Activated CD8-positive, alpha-beta memory T cell treated with anti-CD3 and anti-CD28 coated beads for 4 hours (primary cell): Measurements from ENCODE around the gene RNU6-9.
"Not testable (repeated sequence)": the region's sequence is repeated elsewhere in the genome, so short reads cannot be mapped to it uniquely, and the experiment has no call there.

Experiments used
- DNase-seq, 2 donors: peaks; one replicate each; pipeline ENCODE4 v3.0.0-alpha.2; 2020; ENCODE audit warnings: low read depth in 2 of 2

The RNU6-9 gene

GRCh38 chr19:878751-879561, 14.3 kb upstream of the RNU6-9 start:
- DNase-seq = not testable (repeated sequence)

GRCh38 chr19:879711-880438, 13.4 kb upstream of the RNU6-9 start:
- no peak for DNase-seq

DNA sequence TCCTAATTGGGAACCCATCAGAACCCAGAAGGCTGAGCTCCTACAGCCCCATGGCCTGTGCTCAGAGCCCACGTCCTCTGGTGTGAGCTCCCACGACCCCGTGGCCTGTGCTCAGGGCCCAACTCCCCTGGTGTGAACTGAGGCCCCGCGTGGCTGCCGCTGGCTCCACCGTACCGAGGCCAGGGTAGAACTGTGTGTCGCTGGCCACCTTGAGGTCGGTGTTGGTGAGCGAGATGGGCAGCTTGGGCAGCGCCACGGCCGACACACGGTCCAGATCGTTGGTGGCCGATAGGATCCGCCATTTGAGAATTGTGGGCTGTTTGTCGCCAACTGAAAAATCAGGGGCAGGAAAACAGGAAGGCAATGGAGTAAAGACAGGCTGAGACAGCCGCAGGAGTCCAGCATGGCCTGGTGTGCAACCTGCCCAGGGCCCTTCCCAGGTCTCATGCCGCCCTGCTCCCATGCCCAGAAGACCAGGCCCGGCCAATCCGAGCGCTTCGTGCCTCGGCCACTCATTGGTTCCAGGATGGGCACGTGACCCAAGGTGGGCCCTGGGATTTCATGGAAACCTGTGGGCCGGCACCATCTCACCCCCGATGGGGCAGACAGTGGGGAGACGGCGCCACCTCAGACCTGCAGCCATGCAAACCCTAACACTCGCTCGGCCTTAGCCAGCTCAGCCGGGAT, 11.8 kb upstream of the RNU6-9 start:
- DNase-seq = no peak

DNA sequence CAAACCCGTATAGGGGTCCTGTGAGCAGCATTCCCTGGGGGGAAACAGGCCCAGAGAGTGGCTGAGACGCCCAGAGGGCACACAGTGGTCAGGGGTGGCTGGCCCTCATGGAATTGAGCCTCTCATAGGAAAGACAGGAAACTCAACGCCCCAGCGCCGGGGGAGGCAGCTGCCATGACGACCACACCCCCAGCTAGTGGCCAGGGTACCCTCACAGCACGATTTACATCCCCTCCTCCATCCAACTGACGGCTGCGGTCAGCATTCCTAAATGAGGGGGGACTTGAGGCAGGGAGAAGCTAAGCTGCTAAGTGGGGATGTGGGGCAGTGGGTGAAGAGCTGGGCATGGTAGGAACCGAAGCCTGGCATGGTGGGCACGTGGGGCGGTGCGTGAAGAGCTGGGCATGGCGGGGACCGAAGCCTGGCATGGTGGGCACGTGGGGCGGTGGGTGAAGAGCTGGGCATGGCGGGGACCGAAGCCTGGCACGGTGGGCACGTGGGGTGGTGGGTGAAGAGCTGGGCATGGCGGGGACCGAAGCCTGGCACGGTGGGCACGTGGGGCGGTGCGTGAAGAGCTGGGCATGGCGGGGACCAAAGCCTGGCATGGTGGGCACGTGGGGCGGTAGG, 10.3 kb upstream of the RNU6-9 start:
- no peak for DNase-seq

- DNase-seq = no peak
Observed at GRCh38 chr19:883661-884211, 9.5 kb upstream of the RNU6-9 start.

GRCh38 chr19:884420-885211, 8.7 kb upstream of the RNU6-9 start:
- no peak for DNase-seq

DNA sequence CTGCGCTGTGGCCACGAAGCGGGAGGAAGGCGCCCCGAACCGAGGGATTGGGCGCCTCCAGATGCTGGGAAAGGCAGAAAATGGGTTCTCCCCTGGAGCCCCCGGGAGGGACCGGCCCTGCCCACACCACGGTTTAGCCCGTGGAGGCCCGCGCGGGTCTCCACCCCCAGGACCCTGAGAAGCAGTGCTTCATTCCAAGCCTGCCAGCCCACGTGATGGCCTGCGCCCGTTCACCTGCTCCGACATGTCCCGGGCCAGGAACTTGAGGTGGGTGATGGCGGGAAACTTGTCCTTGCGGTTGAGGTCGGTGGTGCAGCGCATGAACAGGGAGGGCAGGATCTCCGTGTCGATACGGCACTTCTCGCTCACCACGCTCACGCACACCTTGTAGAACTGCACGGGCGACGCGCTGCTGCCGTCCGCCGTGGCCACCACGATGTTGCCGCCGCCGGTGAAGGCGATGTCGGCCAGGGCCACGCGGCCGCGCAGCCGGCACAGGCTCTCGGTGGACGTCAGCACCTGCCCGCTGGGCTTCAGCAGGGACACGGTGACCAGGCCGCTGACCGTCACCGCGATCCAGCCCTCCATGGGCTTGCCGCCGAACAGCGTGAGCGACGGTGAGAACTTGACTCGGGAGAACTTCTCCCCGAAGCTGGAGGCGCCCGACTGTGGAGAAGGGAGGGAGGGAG, 7.6 kb upstream of the RNU6-9 start:
- no peak for DNase-seq

GRCh38 chr19:887072-887471, 6.2 kb upstream of the RNU6-9 start:
- no peak for DNase-seq

GRCh38 chr19:887599-887998, 5.7 kb upstream of the RNU6-9 start:
- DNase-seq = no peak

- DNase-seq = no peak
Observed at GRCh38 chr19:888581-889385, 4.5 kb upstream of the RNU6-9 start.

- no peak for DNase-seq
Observed at GRCh38 chr19:889662-890295, 3.5 kb upstream of the RNU6-9 start.

DNA sequence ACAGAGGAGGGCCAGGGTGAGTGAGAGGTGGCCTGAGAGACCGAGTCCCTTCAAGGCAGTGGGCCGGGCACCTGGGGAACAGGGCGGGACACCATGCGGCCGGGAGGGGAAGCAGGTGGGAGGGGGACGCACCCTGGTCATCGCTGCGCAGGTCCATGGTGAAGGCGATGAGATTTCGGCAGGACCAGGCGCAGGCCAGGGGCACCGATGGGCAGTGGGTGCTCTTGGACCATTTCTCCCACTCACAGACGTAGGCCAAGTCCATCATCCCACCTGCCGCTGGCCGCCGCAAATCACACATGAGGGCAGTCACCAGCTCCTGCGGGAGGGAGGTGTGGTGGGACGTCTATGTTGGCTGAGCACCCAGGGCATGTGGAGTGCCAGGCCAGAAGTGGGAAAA, 2.5 kb upstream of the RNU6-9 start:
- DNase-seq = no peak

DNA sequence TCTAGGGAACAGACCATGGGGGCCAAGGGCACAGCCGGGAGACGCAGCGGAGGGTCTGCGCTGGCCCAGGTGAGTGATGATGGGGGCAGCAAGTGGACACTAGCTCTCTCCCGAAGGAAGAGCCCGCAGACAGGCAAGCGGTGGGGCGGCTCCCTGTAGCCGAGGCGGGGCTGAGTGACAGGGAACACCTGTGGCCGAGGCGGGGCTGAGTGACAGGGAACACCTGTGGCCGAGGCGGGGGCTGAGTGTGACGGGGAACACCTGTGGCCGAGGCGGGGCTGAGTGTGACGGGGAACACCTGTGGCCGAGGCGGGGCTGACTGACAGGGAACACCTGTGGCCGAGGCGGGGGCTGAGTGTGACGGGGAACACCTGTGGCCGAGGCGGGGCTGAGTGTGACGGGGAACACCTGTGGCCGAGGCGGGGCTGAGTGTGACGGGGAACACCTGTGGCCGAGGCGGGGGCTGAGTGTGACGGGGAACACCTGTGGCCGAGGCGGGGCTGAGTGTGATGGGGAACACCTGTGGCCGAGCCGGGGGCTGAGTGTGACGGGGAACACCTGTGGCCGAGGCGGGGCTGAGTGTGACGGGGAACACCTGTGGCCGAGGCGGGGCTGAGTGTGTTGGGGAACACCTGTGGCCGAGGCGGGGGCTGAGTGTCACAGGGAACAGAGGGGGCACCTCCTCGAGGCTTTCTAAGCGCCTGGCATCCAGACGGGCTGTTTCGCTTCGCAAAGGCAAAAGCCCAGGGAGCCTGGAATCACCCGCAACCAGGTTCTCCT, 1.7 kb upstream of the RNU6-9 start:
- DNase-seq = not testable (repeated sequence)

- DNase-seq = no peak
Observed at GRCh38 chr19:892243-892893, 916 bp upstream of the RNU6-9 start.

DNA sequence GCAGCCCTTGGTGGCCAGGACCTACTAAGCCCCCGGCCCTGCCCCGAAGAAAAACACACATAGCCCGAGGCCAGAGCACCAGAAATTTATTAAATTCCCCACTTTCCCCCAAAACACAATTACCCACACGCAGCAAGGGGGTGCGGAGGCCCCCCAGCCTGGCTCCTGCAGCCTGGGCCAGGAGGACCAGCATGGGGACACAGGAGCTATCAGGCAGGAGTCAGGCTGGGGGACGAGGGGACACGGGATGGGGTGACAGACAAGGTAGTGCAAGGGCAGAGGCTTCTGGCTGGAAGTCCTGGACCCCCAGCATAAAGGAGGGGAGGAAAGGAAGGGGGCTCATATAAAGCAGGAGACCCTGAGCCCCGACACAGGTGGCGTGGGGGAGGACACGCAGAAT, 3.1 kb downstream of the RNU6-9 start:
- DNase-seq = no peak

- DNase-seq = no peak
Observed at GRCh38 chr19:896999-897398, 3.7 kb downstream of the RNU6-9 start.

GRCh38 chr19:897442-898039, 4.3 kb downstream of the RNU6-9 start:
- DNase-seq = no peak
